HG03432 (cell line): ENCODE results near the gene MAN2A1.

ENCODE experiments used
- ATAC-seq: cut with Tn5 transposase; IDR thresholded peaks from one replicate; pipeline ENCODE4 v1.9.1; 2021; ENCODE audit warnings: mild to moderate bottlenecking, moderate library complexity; ENCODE audit not compliant: unreplicated experiment

The MAN2A1 gene

DNA sequence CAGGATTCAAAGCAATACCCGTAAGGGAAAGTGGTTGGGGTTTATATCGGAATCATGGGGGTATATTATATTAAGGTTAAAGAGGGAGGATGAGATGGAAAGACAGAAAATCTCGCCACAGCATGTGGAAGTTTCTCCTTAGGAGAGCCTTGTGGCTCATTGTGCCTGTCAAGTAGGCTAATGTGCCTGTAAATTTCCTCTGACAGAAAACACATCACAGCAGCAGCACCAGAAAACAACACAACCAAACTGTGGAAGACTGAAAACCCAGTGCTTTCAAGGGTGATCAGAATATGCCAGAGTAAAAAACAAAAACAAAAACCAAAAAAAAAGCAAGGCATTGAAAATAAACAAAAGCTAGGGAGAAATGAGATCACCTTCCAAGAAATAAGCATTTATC is 11.3 kb upstream of the MAN2A1 start:
- no peak for ATAC-seq

DNA sequence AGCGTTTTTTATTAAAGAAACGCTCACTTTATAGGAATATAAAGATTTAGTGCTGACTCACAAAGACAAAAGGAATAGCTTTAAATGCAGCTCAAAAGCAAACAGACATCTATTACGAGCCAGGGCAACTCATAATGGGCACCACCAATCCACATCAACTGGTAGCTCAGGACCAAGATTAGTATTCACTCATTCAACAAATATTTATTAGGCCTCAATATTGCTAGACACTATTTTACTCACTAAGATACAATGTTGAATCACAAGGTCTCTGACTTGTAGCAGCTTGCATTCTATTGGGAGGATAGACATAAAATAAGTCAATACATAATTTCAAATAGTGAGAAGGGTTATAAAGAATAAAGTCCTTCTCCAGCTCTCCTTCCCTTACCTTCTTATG is 8.0 kb upstream of the MAN2A1 start:
- ATAC-seq: no peak

DNA sequence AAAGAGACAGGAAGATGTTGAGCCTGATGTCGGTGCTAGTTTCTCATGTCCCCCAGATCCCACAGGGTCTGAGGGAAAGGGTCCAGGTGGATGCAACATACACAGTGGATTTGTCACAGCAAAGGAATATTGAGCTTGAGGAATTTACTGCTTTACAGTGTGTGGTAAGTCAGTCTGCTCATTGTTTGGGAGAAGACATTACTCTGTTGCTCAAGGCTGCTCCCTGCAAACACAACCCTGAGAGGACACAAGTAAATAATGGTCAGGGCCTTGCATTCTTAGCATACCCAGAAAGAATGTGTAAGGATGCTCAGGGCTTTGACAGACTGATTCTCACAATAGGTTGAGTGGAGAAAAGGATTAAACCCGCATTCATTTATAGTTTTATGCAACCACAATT is 7.3 kb upstream of the MAN2A1 start:
- no peak for ATAC-seq

DNA sequence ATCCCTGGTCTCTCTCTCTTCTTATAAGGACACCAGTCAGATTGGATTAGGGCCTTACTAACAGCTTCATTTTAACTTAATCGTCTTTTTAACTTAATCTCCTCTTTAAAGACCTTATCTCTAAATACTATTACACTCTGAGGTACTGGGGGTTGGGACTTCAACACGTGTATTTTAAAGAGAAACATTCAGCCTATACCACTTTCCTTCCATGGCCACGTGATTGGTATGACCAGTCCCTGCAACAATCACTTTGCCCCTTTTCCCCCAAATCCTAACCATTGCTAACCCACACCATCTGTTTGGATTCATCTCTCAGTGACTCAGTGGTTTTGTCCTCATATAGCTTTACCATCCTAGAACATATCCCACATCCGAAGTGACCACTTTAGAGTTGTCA is 3.8 kb upstream of the MAN2A1 start:
- ATAC-seq: no peak

DNA sequence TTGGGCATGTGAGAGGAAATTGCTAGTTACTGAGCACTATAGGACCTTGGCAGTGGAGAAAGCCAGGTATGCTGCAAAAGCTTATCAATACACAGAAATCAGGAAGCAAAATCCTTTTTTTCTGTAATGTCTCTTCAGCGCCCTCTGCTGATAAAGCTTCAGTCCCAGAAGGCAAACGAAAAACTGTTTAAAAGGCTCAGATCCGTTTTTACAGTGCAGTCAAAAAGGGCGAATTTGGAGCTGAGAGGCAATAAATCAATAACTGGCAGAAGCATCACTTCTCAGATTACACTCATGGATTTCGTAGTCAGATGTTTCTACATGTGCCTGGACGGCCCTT is 1.1 kb upstream of the MAN2A1 start:
- no peak for ATAC-seq

DNA sequence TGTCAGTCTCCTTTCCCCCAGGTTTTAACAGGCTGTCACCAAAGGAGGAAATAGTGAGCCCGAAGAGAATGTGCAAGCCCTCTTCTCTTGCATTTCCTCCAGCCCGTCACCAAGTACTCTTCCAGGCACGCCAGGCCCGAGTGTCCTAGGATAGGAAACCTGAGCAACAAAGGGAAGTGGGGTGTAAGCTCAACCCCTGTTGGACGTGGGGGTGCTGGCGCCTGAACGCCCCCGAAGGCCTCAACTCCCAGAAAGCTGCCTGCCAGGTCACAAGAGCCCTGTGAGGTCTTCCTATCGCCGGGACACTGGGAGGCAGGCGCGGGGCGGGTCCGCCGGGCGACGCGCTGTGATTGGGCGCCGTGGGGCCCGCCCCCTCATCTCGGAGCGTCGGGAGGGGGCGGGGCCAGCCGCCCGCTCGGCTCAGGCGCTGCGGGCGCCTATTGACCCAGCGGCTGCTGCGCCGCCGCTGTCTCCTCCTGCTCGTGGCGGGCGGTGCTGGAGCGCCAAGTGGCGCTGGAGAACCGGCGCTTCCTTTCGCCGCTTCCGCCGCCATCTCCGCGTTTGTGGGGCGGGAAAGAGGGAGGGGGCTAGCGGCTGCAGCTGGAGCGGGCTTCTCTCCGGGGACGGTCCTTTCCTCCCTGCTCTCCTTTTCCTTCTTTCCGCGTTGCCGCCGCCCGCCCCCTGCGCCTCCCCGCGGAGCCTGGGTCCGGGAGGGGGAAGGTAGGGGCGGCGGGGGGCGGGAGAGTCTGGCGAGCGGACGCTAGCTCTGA is 572 bp upstream of the MAN2A1 start:
- ATAC-seq: peak; percentile 82

DNA sequence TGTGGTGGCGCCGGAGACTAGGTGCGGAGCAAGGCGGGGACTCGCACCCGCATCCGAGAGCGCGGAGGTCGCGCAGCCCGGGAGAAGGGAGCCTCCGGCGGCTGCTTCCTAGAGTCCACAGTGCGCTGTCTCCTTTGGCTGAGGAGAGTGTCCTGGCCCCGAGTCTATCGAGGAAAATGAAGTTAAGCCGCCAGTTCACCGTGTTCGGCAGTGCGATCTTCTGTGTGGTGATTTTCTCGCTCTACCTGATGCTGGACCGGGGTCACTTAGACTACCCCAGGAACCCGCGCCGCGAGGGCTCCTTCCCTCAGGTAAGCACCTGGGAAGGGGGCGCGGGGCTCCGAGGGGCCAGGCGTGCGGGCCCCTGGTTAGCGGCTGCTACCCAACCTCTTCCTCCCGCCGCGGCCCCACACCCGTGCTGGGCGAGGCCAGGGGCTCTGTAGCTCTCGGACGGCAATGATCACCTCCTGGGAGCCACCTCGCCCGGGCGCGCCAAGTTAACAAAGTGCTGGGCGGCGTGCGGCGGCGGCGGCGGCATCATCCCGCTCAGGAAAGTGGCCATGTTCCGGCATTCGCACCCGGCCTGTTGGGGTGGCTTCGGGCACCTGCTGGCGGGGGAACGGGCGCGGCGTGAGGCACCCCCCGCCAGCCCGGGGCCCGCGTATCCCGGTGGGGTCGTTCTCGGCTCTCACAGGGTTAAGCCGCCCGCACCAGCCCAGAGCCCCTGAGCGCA is 681 bp downstream of the MAN2A1 start:
- peak; percentile 5 for ATAC-seq

DNA sequence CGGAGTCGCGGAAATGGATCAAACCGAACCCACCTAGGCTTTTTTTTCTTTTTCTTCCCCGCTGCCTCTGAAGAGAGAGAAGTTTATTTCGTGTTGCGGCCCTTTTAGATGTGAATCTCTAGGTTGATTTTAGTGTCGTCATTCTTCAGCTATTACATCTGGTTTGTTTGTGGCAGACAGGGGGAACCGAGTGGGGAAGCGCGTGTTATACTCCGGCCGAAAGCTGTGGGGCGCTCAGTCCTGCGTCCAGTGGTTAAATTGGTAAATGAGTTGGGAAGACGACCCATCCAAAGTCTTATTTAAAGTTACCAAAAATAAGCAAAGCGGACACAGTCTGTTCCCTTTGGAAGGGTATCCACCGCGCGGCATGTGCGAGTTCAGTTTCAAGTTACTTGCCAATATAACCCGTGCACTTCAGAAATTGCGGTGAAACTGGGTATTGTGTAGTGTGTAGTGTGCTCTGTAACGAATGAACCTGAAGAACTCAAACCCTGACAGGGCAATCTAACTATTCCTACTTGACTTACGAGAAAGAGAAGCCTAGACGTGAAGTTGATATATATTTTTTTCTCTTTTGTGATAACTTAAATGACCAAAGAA is 1.3 kb downstream of the MAN2A1 start:
- ATAC-seq: peak; percentile 11

DNA sequence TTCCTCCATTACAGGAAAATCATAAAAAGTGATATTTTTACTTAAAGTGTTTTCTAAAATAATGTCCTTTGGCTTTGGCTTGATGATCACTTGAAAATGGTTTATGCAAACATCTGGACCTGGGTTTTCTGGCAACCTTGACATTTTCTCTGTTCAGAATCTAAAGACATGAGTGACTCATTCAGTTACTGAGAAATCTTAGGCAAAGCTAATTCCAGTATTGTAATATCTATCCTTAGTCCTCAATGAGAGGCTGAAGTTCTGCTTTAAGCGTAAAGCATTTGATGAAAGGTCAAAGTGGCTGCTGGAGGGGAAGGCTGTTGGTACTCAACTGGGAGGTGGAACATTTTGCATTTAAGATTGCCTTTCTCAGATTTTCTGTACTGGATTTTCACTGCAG is 2.3 kb downstream of the MAN2A1 start:
- no peak for ATAC-seq

DNA sequence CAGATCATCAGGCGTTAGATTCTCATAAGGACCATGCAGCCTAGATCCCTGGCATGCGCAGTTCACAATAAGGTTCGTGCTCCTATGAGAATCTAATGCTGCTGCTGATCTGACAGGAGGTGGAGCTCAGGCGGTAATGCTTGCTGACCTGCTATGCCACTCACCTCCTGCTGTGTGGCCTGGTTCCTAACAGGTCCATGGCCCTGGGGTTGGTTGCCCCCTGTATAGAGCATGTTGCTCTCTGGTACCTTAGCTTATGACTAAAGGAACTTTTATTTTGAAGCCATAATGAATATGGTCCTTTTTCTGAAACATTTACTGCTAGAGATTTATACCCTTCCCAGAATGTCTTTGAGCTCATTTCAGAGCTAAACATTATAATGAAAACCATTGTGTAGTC is 3.1 kb downstream of the MAN2A1 start:
- ATAC-seq: no peak

DNA sequence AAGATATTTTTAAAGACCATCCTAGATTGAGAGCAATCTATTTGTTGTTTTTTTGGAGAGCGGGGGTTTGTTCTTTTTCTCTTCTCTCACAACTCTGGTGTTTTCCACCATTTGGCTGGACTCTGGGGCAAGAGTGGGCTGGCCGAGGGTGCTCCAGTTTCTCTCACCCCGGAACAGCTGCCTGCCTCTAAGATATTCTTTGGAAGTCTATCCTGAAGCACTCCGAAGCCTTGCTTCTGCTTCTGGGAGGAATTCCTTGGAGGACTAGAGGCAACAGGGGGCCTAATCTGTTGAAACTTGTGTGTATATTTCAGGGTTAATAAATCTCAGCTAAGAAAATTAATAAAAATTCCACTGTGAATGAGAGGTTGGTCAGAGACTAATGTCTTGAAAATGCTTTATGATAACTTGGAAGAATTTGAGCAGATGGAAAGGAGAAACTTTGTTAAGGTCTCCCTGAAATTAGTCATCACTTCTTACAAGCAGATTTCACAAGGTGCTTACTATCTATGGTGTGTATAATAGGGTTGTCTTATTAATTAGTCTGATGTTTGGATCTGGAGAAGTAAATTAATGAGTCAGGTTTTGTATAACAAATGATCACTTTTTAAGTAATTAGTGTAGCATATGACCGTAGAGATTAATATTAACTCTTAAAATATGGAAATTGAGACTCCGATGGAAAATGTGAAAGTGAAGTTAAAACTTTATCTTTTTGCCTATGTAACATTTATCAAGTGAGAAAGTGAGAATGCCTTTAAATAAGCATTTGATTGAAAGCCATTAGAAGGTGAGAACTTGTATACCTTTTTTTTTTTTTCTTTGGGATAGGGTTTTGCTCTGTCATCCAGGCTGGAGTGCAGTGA is 4.0 kb downstream of the MAN2A1 start:
- ATAC-seq: no peak

DNA sequence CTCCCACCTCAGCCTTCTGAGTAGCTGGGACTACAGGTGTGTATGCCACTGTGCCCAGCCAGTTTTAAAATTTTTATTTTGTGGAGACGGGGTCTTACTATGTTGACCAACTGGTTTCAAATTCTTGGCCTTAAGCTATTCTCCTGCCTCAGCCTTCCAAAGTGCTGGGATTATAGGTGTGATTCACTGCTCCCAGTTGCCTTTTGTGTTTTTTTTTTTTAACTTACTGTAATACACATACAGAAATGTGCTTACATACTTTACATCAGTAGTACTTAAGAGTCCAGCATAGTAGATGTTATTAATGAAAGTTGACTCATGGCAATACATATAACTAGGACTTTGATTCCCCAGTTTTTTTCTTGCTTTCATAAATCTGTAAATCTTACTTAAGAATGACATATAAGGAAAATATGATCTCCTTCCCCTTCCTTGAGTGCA is 4.7 kb downstream of the MAN2A1 start:
- ATAC-seq: no peak

DNA sequence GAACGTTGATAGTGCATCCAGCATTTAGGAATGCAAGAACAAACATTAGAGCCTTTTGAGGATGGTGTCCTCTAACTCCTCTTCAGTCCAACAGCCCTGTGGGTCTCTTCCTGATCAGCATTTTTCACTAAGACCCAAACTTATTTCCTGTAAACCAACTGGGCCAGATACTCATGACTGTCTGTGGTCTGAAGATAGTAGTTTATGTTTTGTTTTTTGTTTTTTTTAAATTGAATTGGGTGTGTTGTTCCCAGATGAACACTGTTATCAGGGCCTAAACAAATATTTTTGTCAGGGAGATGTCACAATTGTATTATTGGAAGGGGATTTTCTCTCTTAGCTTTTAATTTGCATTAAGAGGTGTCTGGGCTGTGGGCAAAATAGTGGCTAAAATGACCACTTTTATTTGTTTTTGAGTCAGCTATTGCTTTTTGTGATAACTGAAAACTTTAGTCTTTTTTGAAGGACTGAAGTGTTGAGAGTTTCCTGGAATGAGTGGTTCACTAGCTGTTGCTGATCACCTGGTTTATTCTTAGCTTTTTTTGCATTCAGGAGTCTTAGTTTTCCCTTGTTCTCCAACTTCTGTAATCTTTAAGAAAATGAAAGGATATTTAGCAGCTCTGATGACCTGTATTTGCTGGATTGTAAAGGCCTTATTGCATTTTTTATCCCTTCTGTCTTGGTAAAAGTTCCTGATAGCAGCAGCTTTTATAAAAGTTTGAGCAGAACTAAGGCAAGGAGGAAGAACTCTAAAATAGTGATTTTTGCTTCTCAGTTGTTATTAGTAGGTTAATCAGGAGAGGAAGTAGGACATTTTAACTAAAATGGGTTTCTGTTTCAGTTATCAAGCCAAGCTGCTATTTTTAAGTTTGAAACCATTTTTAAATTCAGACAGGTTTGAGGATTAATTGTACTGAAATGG is 5.5 kb downstream of the MAN2A1 start:
- peak; percentile 67 for ATAC-seq

DNA sequence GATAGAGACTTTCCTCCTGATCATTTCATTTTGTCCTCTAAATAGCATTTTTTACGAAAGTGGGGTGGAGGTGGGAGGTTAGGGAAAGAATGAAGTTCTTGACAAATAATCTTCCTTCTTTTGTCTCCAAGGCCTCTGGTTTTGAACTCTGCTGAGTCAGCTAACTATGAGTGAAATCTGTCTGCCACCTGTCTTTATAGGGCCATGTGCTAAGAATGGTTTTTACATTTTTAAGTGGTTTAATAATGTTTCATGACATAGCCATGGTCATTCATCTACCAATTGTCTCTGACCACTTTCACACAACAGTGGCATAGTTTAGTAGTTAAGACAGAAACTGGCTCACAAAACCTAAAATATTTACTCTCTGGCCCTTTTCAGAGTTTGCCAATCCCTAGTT is 7.6 kb downstream of the MAN2A1 start:
- no peak for ATAC-seq

DNA sequence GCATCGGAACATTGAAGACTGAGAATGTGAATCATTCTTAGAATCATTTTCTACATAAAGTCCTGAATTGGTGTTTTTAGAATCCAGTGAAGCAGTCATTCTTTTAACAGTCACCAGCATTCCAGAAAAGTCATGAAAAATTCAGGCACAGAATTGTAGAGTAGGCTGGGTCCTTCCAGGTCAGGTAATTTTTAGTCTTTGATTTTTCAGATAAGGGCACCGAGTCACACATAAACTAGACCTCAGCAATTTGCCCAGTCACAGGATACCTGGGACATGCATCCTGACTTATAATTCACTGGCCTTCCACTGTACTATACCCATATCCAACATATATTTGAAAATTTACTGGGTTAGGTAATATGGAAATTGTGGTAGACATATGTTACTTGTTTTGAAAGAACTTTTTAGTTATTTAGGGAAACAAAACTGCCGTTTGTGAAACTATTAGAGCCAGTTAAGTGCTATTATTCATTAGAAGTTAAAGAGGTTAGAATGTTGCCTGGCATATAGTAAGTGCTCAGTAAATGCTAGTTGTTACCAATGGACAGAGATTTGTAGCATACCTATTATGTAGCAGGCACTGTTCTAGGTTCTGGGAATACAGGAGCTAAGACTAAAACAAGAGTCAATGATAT is 10.9 kb downstream of the MAN2A1 start:
- no peak for ATAC-seq

DNA sequence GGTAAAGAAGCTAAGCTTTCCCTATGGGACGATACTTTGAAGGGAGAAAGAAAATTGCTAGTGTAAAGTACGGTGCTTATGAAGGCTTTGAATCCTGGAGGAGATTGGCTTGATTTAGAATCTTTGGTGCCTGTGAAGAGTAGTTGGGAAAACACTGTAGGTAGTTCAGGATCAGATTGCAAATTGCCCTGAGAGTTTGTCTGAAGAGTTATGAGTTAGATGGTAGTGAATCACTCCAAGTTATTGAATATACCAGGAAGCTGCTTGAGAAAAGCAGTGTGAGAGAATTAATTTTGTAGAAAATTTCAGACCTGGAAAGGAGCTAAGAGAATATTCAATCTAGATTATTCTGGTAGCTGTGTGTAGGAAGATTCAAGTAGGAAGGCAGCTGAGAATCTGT is 11.5 kb downstream of the MAN2A1 start:
- ATAC-seq: no peak

DNA sequence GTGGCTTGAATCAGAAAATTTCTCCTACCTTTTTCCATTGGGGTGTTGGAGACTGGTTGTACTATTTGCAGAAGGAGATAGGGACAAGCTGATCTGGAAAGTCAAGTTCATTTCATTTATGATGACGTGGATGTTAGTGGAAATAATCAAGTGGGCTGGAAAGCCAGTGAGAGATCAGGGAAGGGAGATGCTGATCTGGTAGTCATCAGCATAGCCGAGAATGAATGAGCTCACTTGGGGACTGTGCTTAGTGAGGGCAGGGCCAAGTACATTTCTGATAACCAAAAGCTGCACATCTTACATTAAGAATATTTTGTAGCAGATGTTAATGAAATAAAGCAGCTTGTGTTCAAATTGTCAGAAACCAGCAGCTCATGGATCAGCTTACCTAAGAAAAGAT is 12.1 kb downstream of the MAN2A1 start:
- no peak for ATAC-seq

DNA sequence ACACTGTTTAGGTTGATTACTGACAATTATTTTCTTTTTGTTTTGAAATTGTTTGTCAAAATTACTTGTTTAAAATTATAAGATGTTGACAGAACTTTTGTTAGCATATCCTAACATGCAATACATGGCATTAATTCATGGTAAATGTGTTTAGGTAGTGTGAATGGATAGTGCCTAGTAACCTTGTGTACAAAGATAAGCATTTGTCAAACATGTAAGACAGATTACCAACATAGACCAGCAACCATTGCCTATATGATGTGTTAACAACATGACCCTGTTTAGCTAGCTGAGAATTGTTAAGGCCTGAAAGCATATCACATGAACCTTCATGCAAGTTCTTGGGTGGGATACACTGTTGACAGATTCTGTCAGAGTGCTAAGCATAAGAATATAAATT is 13.4 kb downstream of the MAN2A1 start:
- no peak for ATAC-seq

DNA sequence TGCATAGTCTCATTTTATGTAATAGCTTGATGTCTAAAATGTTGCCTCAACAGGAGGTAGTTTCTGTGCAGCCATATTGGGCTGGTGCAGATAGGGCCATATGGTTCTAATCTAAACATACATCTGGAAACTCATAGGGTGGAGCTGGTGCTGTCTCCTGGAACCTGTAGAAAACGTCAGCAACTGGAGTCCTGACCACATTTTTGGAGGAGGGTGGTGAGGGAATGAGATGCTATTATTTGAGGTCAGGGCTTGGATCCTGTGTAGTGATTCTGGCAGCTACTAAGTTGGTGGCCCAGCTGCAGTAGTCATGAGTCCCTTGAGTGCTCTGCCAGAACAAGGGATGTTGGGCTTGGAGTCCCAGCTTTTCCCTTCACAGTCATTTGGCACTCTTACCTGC is 14.1 kb downstream of the MAN2A1 start:
- no peak for ATAC-seq
